Iris pigment epithelial cell (primary cell): ENCODE data around the gene SPRN.

Source experiments
- DNase-seq: peaks from one replicate; pipeline ENCODE4 v3.0.0-alpha.2; 2011; ENCODE audit warnings: low read depth

The SPRN gene

DNA sequence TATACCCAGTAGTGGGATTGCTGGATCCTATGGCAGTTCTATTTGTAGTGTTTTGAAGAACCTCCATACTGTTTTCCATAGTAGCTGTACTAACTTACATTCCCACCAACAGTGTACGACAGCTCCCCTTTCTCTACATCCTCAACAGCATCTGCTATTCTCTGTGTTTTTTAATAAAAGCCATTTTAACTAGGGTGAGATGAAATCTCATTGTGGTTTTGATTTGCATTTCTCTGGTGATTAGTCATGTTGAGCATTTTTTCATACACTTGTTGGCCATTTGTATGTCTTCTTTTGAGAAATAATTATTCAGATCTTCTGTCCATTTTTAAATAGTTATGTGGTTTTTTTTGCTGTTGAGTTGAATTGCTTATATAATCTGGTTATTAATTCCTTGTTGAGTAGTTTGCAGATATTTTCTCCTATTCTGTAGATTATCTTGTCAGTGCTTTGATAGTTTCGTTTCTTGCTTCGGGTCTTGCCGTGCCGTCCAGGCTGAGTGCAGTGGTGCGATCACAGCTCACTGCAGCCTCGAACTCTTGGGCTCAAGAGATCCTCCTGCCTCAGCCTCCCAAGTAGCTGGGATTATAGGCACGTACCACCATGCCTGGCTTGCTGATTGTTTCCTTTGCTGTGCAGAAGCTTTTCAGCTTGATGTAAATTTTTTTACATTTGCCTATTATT is 18.4 kb downstream of the SPRN start:
- peak; percentile 49 for DNase-seq

DNA sequence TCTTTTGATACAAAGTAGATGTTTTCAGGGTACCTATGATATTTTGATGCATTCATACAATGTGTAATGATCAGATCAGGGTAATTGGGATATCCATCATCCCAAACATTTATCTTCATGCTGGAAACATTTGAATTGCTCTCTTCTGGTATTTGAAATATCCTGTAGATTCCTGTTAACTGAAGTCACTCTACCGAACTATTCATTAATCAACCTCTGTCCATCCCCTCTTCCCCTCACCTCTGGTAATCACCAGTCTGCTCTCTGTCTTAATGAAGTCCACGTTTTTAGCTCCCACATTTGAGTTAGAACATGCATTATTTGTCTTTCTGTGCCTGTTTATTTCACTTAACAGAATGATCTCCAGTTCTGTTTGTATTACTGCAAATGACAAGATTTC is 19.2 kb downstream of the SPRN start:
- DNase-seq = peak; percentile 28

DNA sequence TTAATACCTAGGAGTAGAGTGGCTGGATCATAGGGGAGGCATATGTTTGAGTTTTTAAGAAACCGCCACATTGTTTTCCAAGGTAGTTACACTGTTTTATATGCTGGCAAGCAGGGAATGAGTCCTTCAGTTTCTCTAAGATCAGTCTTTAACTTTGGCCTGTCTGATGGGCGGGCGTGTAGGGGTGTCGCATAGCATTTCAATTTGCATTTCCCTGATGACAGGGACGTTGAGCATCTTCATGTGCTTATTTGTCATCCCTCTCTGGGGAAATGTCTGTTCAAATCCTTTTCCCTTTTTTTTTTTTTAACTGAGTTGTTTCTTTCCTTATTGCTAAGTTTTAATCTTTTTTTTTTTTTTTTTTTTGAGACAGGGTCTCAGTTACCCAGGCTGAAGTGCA is 20.6 kb downstream of the SPRN start:
- no peak for DNase-seq

DNA sequence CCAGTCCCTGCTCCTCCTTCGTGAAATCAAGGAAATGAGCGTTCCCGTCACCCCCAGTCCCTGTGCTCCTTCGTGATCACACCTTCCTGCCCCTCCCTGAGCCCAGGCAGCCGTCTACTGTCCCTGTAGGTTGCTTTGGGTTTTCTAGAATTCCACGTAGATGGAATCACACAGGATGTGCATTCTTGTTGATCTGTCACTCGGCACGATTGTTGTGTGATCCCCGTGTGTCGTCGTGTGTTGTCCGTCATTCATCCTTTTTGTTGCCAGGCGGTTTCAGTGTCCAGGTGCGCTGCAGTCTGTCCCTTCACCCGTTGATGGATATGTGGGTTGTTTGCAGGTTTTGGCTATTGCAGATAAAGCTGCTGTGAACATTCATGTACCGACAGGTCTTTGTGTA is 21.1 kb downstream of the SPRN start:
- no peak for DNase-seq

DNA sequence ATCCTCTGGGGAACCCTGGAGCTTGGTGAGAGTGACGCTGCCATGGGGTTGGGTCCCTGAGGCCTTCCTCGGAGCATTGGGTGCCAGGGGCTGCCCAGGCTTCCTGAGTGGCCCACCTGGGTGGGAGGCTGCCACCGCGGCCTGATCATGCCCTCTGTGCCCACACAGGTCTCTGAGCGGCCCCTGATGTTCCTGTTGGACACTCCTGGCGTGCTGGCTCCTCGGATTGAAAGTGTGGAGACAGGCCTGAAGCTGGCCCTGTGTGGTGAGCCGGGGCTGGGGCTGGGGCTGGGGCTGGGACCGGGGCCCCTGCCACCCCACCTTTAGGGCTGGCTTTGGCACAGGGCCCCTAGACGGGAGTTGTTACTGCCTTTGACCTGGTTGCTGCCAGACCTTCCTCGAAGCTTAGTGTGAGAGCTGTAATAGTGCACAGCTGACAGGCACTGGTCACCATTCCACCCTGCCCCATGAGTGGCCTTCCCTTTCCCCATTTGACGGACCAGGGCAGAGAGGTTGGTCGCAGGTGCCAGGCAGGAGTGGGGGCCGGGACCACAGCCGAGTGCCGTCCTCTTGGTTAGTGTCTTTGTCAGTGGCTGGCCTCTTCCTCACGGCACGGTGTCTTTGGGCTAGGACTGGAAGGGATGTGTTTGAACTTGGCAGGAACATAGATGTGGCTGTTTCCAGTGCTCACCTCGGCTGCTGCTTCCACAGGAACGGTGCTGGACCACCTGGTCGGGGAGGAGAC is 22.3 kb downstream of the SPRN start:
- DNase-seq = no peak

DNA sequence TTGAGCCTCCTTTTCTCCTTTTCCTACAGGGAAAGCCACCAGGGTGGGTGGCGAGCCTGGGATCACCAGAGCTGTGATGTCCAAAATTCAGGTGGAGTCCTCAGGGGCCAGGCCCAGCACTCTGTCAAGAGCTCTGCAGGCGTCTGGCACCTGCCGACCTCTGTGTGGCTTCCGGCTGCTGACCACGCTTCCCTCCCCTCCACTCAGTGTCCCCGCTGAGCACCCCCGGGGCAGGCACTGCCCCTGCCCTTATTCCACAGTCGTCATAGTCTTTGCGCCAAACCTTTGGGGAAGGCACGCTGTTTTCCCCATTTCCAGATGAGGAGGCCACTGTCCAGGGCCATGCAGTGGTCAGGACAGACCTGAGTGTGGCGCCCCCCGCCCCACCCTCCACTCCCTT is 22.9 kb downstream of the SPRN start:
- DNase-seq = no peak

DNA sequence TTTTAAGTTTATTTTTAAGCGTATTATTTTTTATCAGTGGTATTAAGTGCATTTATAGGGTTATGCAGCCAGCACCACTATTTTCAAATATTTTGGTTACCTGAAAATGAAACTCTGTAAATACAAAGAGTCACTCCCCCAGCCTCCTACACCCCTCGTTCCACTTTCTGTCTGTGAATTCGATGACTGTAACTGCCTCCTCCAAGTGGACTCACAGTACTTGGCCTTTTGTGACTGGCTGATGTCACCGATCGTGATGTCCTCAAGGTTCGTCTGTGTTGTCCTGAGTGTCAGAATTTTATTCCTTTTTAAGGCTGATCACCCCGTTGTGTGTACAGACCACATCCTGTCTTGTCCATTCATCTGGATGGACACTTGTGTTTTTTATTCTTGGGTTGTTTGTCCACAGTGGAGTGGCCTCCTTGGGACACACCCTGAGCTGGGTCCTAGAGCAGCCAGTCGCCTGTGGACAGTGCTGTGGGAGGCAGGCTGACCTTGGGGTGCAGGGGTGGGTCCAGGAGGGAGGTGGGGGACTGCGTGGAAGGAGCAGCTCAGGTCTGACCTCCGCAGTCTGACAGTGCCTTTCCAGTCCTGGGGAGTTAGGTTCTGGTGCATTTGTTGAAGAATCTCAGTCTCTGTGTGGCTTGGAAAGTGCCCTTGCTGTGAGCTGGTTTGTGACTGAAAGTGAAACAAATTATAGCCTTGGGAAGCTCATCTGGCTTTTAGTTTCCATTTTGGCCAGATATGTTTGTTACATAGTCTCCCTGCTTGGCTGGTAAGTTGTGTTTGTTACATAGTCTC is 23.6 kb downstream of the SPRN start:
- no peak for DNase-seq

DNA sequence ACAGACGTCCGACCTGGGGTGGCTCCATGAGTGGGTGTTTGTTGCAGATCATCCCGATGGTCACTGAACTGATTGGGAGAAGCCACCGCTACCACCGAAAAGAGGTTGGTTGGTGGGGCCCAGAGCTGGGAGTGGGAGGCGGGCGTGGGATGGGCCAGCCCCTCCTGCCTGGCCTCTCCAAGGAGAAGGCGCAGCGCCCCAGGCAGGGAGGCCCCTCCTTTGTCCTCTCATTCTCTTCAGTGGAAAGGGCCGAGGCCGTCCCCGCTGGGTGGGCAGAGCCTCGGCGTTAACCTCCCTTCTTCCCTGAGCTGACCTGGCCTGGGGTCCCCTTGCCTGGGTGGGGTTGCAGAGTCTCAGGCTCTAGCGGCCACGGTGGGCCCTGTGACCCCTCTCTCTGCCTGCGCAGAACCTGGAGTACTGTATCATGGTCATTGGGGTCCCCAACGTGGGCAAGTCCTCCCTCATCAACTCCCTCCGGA is 25.3 kb downstream of the SPRN start:
- DNase-seq = no peak

DNA sequence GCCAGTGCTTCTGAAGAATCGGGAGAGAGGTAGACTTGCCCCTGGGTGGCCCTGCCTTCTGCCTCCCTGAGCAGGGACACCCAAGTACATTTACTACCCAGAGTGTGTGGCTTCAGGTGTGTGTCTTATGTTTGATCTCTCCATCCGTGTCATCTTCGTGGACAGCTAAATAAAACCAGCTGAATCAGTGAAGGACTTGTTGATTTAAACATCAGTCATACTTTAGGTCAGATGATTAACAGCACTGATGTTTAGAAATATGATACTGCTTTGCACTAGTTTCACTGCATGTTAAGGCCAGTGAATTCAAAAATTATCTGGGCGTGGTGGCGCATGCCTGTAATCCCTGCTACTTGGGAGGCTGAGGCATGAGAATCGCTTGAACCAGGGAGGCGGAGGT is 26.5 kb downstream of the SPRN start:
- DNase-seq = peak; percentile 82

DNA sequence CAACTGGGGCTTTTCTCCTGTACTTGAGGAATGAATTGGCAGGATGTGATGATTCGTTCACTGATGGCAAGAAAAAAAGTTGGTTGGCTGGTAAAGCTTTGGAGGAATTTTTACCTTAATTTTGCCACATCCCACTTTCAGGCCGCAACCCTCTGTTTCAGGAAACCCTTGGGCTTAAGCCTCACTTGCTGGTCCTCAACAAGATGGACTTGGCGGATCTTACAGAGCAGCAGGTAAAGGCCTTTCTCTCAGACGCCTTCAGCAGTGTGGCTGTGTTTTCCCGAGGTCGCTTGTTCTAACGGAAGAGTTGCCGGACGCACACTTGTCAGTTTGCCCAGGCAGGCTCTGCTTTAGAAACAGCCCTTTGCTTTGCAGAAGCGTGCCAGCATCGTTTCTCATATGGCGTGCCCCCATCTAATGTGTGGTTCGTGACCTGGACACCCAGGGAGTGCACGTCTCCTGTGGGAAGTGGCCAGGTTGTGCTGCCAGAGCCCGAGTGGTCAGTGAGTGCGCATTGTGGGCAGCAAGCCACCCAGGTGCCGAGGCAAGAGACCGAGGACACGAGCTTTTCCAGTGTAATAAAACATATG is 28.3 kb downstream of the SPRN start:
- DNase-seq = no peak

DNA sequence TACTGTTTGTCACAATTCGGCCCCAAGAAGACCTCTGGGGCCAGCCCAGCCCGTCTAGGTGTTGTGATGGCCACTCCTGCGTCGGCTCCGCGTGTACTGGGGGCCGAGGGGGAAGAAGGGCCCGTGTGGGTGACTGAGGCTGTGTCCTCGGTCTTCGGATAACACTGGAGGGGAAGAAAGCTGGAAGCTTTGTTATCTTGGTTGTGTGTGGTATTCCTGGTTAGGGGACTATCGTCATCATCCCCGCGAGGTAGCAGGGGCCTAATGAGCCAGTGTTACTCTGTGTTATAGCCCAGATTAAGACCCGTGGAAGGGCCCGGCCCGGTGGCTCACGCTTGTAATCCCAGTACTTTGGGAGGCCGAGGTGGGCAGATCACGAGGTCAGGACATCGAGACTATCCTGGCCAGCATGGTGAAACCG is 29.6 kb downstream of the SPRN start:
- no peak for DNase-seq

DNA sequence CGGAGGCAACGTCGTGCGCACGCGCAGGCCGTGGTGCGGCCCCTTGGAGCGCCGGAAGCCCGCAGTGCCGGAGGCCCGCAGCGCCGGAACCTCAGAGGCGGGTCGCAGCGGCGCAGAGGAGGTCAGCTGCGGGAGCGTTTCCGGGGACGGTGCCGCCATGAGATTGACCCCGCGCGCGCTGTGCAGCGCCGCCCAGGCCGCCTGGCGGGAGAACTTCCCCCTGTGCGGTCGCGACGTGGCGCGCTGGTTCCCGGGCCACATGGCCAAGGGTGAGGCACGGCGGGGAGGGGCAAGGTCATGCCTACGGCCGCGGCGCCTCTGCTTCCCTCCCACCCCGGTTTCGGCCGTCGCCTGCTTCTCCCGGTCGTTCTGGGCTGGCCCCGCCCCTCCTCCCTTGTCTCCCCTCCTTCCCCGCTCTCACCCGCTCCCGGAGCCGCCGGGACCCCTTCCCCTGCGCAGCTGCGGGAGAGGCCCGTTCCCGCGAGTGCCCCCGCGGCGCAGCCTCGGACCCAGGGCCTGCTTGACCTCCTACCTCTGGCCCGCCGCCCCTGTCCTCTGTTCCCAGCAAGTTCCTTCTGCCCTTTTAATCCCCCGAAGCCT is 30.3 kb downstream of the SPRN start, which contains the start of gene MTG1:
TSS of gene MTG1 (plus strand) at position 94 of the 600 bp plus-strand sequence. CDS start at position 158, 64 bp downstream.
- DNase-seq = peak; percentile 90

DNA sequence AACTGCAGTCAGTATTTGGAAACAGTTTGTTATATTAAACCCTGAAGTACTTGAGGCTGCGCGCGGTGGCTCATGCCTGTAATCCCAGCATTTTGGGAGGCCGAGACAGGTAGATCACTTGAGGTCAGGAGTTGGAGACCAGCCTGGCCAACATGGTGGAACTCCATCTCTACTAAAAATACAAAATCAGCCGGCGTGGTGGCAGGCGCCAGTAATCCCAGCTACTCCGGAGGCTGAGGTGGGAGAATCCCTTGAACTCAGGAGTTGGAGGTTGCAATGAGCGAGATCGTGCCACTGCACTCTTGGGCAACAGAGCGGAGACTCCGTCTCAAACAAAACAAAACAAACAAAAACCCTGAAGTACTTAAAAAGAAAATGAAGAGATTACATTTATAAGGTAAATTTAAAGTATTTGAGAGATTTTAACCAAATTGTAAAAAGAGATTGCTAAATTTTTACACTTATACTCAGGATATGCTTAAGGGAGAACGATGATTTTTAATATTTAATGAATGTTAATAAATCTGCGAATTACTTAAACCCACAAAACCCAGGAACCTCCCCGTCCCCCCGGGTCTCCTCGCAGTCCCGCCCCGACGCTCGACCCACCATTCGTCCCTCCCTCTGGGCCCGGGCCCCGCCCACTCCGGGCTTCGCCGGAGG is 30.9 kb downstream of the SPRN start:
- no peak for DNase-seq

DNA sequence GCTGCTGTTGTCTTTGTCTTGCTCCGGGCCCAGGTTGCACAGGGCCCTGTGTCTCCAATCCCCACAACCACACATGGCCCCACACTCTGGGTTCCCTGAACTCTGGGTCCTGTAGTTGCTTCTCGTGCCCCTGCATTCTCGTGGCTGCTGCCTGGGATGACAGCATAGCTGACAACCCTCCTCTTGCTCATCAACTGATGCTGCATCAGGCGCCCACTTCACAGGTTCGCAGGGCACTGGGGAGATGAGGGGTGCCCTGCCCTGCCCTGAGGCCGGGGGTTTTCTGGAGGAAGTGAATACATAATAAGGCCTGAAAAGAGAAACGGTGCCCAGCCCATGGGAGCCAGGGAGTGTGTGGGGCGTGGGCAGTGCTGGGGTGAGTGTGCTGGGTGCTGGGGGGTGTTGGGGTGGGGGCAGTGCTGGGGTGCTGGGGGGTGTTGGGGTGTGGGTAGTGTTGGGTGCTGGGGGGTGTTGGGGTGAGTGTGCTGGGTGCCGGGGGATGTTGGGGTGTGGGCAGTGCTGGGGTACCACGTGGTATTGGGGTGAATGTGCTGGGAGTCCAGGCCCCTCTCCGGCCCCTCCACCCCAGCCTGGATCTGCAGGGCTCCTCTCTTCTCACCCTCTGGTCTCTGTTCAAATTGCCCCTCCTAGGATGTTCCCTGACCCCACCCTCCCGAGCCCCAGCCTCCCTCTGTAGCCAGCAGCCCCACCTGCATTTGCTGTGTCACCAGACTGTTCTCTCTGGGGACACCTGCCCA is 32.5 kb downstream of the SPRN start:
- no peak for DNase-seq

DNA sequence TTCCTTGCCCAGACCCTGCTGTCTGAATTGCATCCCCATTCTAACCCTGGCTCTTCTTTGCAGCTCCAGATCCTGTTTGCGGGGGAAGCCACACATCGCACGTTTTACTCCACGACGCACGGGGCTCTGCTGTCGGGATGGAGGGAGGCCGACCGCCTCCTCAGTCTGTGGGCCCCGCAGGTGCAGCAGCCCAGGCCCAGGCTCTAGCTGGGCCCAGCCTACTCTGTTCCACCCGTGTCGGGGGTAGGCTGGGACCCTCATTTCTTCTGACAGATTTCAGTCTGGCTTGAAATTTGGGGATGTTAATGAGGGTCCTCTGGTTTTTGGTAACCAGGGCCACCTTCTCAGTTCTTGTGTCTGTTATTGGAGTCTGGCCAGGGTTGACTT is 33.2 kb downstream of the SPRN start:
- no peak for DNase-seq

DNA sequence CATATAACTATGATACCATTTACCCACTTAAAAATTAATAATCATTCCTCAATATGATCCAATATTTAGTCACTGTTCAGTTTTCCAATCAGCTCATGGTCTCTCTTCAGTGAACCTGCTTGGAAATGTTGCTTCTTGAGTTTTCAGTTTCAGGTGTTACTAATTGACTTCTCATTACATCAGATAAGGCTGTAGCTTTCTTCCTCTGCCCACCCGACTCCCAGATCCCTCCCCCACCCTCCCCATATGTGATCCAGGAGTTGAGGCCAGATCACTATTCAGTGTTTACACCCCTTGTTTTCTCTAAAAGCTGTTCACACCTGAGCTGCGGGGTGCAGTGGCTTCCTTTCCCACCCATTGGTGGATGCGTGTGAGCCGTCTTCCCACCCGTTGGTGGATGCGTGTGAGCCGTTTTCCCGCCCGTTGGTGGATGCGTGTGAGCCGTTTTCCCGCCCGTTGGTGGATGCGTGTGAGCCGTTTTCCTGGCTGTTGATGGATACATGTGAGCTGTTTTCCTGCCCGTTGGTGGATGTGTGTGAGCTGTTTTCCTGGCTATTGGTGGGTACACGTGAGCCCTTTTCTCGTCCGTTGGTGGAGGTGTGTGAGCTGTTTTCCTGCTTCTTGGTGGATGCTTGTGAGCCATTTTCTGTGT is 33.7 kb downstream of the SPRN start:
- no peak for DNase-seq

DNA sequence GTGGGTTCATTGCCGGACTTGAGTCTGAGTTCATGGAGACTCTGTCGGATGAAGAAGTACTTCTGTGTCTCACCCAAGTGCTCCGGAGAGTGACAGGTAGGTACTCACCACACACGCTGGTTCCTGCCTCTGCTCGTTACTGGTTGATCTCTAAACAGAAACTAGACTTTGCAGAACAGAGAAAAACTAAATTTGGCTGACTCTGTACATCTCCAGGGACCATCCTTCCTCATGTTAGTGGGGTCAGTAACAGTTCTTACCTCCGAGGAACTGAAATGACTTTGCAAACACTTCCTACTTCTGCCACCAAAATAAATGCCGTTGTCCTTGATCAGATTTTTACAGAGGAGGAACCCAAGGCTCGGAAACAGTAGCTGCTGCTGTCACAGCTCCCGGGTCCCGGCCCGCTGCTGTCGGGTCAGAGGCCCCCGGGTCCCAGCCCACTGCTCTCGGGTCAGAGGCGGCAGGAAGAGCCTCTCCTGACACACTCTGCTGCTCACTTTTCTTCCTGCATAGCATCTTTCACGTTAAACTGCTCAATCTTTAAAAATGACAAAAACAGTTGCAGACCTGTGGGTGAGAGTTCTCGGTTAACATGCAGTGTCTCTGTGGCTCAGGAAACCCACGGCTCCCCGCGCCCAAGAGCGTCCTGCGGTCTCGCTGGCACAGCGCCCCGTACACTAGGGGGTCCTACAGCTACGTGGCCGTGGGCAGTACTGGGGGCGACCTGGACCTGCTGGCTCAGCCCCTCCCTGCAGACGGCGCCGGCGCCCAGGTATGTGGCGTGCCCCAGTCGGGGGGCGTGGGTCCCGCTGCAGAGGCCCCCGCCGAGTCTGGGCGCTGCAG is 35.2 kb downstream of the SPRN start:
- no peak for DNase-seq

DNA sequence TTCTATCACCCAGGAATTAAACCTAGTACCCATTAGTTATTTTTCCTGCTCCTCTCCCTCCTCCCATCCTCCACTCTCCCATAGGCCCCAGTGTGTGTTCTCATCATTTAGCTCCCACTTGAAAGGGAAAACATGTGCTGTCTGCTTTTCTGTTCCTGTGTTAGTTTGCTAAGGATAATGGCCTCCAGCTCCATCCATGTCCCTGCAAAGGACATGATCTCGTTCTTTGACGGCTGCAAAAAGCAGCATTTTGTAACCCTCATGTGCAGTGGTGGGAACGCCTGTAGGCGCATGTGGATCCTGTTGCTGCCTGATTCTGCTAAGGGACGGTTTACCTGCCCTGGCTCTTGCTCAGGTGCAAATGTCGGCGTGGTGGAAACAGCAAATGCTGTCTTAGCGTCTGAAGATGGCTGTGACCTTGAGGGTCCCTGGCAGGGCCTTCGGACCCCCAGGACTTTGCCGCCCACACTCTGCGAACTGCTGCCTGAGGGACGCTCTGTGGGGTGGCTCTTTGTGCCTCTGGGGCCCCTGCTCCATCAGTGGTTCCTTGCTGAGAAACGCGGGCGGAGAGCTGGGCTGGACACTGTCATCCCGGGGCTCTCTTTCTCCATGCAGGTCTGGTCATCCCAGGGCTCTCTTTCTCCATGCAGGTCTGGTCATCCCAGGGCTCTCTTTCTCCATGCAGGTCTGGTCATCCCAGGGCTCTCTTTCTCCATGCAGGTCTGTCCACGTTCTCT is 36.0 kb downstream of the SPRN start:
- no peak for DNase-seq
